ENCODE results near the gene KCNG4.

Gene KCNG4

DNA sequence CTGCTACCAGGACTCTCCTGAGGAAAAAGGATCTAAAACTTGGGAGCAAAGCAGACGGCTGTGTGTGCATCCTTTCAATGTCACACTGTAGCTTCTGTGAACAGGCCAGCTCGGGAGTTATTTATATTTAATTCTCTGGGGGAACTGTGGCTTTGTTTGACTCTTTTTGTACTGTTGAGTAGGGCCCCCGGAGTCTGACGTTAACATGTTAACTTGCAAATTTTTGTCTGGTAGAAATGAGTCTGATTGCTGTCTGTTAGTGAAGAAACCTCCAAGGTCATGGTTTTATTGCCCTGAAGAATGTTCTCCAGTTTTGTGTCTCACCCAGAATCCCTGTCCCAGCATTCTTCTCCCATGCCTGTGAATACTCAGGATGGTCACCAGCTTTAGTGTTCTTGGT is 14.2 kb upstream of the KCNG4 start:
- no peak overlapping the region for H3K4me3 ChIP-seq (ENCODE audit: low read depth, low read length)
- no peak for TF ChIP-seq CTCF (IDR thresholded peaks at IDR 0.05; ENCODE audit: low read depth, low read length)

- no peak for TF ChIP-seq CTCF (IDR thresholded peaks at IDR 0.05; ENCODE audit: low read depth, low read length)
- H3K4me3 ChIP-seq (ENCODE audit: low read depth, low read length), result no peak overlapping the region
Measured at GRCh38 chr16:84253173-84253572, 13.4 kb upstream of the KCNG4 start.

GRCh38 chr16:84252184-84252583 is 12.4 kb upstream of the KCNG4 start:
- no peak for TF ChIP-seq CTCF (IDR thresholded peaks at IDR 0.05; ENCODE audit: low read depth, low read length)
- H3K4me3 ChIP-seq (ENCODE audit: low read depth, low read length), result no peak overlapping the region

DNA sequence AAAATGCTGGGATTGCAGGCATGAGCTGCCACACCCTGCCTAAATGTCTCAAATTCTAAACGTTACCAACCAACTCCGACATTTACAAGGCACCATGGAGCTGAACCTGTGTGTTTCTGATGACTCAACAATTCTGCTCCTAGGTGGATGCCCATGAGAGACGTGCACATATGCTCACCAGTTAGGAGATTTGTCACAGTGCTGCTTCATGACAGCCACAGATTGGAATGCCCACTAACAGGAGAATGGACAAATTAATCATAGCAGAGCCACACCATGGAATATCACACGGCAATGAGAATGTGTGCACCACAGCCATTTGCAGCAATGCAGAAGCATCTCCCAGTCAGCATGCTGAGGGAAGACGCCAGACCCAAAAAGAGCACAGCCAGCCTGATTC is 8.0 kb upstream of the KCNG4 start:
- TF ChIP-seq CTCF (IDR thresholded peaks at IDR 0.05; ENCODE audit: low read depth, low read length), result no peak
- no peak overlapping the region for H3K4me3 ChIP-seq (ENCODE audit: low read depth, low read length)

- no peak overlapping the region for H3K4me3 ChIP-seq (ENCODE audit: low read depth, low read length)
- TF ChIP-seq CTCF (IDR thresholded peaks at IDR 0.05; ENCODE audit: low read depth, low read length), result no peak
Measured at GRCh38 chr16:84247331-84247730, 7.5 kb upstream of the KCNG4 start.

DNA sequence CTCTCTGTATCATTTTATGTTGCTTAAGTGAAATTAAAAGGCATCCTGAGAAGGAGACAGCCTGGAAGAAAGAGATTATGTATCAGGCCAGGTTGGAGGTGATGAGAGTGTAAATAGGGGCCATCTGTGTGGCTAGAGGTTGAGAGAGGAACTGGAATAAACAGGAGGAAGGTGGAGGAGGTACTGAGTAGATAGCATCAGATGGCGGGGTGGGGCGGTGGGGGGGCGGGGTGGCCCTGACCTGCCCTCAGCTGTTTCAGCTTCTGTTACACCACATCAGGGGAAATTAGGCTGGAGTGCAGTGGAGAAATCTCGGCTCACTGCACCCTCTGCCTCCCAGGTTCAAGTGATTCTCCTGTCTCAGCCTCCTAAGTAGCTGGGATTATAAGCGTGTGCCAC is 6.9 kb upstream of the KCNG4 start:
- TF ChIP-seq CTCF (IDR thresholded peaks at IDR 0.05; ENCODE audit: low read depth, low read length), result no peak
- no peak overlapping the region for H3K4me3 ChIP-seq (ENCODE audit: low read depth, low read length)

- TF ChIP-seq CTCF (IDR thresholded peaks at IDR 0.05; ENCODE audit: low read depth, low read length), result no peak
- H3K4me3 ChIP-seq (ENCODE audit: low read depth, low read length), result no peak overlapping the region
Measured at GRCh38 chr16:84245956-84246678, 6.3 kb upstream of the KCNG4 start.
